Uterus (tissue), 2 donors: ENCODE measurements around the gene GUCY1A1.

Source experiments
- POLR2A ChIP-seq, 2 donors: fragments of 450-650 bp; IDR thresholded peaks; one replicate each; pipeline ENCODE4 v1.6.1; 2016; ENCODE audit warnings: antibody characterized with exemption in 2 of 2, mild to moderate bottlenecking in 1 of 2, moderate library complexity in 1 of 2
- TF ChIP-seq, protein P1 (sequence below), 4 experiments: fragments of 200-600 bp in 2 of 4; fragments of 450-650 bp in 2 of 4; sonication (generic) in 2 of 4; IDR thresholded peaks; one replicate each; pipeline ENCODE4 v1.5.1; 2016 to 2019; ENCODE audit warnings: antibody characterized with exemption in 4 of 4, mild to moderate bottlenecking in 2 of 4, moderate library complexity in 1 of 4

DNA sequence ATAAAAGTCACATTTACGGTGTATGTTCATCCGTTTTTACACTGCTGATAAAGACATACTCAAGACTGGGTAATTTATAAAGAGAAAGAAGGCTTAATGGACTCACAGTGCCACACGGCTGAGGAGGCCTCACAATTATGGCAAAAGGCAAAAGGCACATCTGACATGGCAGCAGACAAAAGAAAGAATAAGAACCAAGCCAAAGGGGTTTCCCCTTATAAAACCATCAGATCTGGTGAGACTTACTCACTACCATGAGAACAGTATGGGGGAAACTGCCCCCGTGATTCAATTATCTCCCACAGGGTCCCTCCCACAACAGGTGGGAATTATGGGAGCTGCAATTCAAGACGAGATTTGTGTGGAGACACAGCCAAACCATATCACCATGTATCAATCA, 84.9 kb downstream of the GUCY1A1 start:
- TF ChIP-seq, protein P1, sequence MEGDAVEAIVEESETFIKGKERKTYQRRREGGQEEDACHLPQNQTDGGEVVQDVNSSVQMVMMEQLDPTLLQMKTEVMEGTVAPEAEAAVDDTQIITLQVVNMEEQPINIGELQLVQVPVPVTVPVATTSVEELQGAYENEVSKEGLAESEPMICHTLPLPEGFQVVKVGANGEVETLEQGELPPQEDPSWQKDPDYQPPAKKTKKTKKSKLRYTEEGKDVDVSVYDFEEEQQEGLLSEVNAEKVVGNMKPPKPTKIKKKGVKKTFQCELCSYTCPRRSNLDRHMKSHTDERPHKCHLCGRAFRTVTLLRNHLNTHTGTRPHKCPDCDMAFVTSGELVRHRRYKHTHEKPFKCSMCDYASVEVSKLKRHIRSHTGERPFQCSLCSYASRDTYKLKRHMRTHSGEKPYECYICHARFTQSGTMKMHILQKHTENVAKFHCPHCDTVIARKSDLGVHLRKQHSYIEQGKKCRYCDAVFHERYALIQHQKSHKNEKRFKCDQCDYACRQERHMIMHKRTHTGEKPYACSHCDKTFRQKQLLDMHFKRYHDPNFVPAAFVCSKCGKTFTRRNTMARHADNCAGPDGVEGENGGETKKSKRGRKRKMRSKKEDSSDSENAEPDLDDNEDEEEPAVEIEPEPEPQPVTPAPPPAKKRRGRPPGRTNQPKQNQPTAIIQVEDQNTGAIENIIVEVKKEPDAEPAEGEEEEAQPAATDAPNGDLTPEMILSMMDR (IDR thresholded peaks at IDR 0.05) = no peak
- no peak for TF ChIP-seq POLR2A (IDR thresholded peaks at IDR 0.05)
